Osteocyte (in vitro differentiated cells): ENCODE results near the gene DNLZ. TPM values are rescaled to one million over a fixed set of nuclear protein-coding genes. Genes with fewer than 3 reads are reported as not detected.

ENCODE experiments used
- DNase-seq: peaks from one replicate; pipeline ENCODE4 v3.0.0; 2021; ENCODE audit warnings: mixed read lengths; ENCODE audit not compliant: unreplicated experiment; ENCODE audit errors: extremely low spot score
- H3K27ac Mint-ChIP-seq: one replicate; pipeline ENCODE4 v1.8.0; 2021; ENCODE audit warnings: mild to moderate bottlenecking, mixed read lengths; ENCODE audit not compliant: unreplicated experiment
- H3K27me3 Mint-ChIP-seq: one replicate; pipeline ENCODE4 v1.8.0; 2021; ENCODE audit warnings: mixed read lengths; ENCODE audit not compliant: unreplicated experiment
- H3K36me3 Mint-ChIP-seq: one replicate; pipeline ENCODE4 v1.8.0; 2021; ENCODE audit warnings: mixed read lengths; ENCODE audit not compliant: unreplicated experiment
- H3K4me1 Mint-ChIP-seq: one replicate; pipeline ENCODE4 v1.8.0; 2021; ENCODE audit warnings: mixed read lengths; ENCODE audit not compliant: unreplicated experiment
- H3K4me3 Mint-ChIP-seq: one replicate; pipeline ENCODE4 v1.8.0; 2021; ENCODE audit warnings: mild to moderate bottlenecking, moderate library complexity, mixed read lengths; ENCODE audit not compliant: unreplicated experiment
- H3K9me3 Mint-ChIP-seq: one replicate; pipeline ENCODE4 v1.8.0; 2021; ENCODE audit warnings: mixed read lengths; ENCODE audit not compliant: unreplicated experiment
- CTCF ChIP-seq: fragments of 200-600 bp; sonication (generic); IDR thresholded peaks from 2 replicates; pipeline ENCODE4 v1.5.0; 2021; ENCODE audit warnings: antibody characterized with exemption, mild to moderate bottlenecking, moderate library complexity
- total RNA-seq: library from RNA; stranded (reverse); gene quantifications from 2 replicates; pipeline ENCODE4 v1.2.1, GENCODE V29; 2021

DNLZ gene
- total RNA-seq, 1 donor from 2014 or later = 17.6 TPM

- no peak for DNase-seq
- Mint-ChIP-seq H3K27ac (peak overlapping the region; percentile 85), H3K9me3 (no peaks in the 10 kb centered on the region), H3K27me3 (peaks cover 8% of the 10 kb centered on the region), H3K36me3 (no peaks in the 10 kb centered on the region), H3K4me3 (peak overlapping the region; percentile 78), H3K4me1 (peaks cover 41% of the 10 kb centered on the region)
- TF ChIP-seq CTCF = no peak
Measured at GRCh38 chr9:136328011-136328621, 35.4 kb downstream of the DNLZ start.

DNA sequence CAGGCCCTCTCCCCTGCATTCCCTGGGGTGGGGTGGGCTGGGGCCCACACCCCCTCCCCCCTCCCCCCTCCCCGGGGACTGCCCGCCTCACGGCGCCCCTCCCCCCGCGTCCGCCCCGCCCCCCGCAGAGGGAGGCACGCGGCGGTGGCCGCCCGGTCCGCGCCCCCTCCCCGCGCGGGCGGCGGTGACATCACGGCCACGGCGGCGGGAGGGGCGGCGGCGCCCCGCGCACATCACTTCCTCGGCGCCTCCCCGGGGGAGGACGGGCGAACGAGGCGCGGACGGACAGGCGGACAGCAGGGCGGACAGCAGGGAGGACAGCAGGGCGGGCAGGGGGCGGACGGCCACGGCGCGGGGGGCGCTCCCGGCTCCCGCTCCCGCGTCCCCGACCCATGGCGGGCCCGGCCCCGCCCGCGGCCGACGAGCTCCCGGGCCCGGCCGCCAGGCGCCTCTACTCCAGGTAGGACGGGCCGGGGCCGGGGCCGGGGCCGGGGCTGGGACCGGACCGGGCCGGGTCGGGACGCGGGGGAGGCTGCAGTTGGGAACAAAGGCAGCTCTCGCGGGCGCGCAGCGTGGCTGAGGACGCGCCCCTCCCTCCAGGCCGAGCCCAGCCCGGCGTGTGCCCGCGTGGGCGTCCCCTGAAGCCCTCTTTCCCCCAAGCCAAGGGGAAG is 36.1 kb downstream of the DNLZ start, which contains the start of gene GPSM1:
Gene GPSM1 (plus strand): TSS at position 236 of the 671 bp plus-strand sequence. CDS start 157 bp downstream, at position 393.
- H3K4me3 Mint-ChIP-seq = peak within 1 kb of the TSS; percentile 78
- DNase-seq = no peak

GRCh38 chr9:136326761-136327303 is 36.7 kb downstream of the DNLZ start:
- Mint-ChIP-seq H3K27ac (peak overlapping the region; percentile 92), H3K4me1 (peaks cover 41% of the 10 kb centered on the region), H3K27me3 (peaks cover 16% of the 10 kb centered on the region)

More for the DNA sequence above, 36.1 kb downstream of the DNLZ start, which contains the start of gene GPSM1:
- TF ChIP-seq CTCF = no peak
- peaks cover 41% of the 10 kb centered on the region for H3K4me1 Mint-ChIP-seq
- H3K36me3 Mint-ChIP-seq = no peaks in the 10 kb centered on the region
- peak within 1 kb of the TSS; percentile 92 for H3K27ac Mint-ChIP-seq
- no peaks in the 10 kb centered on the region for H3K9me3 Mint-ChIP-seq
- peaks cover 11% of the 10 kb centered on the region for H3K27me3 Mint-ChIP-seq

GRCh38 chr9:136326061-136326760 is 37.3 kb downstream of the DNLZ start:
- Mint-ChIP-seq H3K4me1 (peaks cover 41% of the 10 kb centered on the region), H3K27ac (peak overlapping the region; percentile 92), H3K9me3 (no peaks in the 10 kb centered on the region), H3K27me3 (peaks cover 16% of the 10 kb centered on the region), H3K36me3 (no peaks in the 10 kb centered on the region), H3K4me3 (peak overlapping the region; percentile 71)
- no peak for TF ChIP-seq CTCF
- DNase-seq = peak; percentile 95

More at GRCh38 chr9:136326761-136327303, 36.7 kb downstream of the DNLZ start:
- no peak for DNase-seq
- no peak for TF ChIP-seq CTCF
- H3K9me3 Mint-ChIP-seq = no peaks in the 10 kb centered on the region
- peak overlapping the region; percentile 71 for H3K4me3 Mint-ChIP-seq
- no peaks in the 10 kb centered on the region for H3K36me3 Mint-ChIP-seq
